ENCODE data around the gene GTSF1L.
"Not testable (repeated sequence)": the region's sequence is repeated elsewhere in the genome, so short reads cannot be mapped to it uniquely, and the experiment has no call there.

GTSF1L gene

GRCh38 chr20:43757888-43758287 is 31.1 kb upstream of the GTSF1L start:
- not testable (repeated sequence) for H2AFZ ChIP-seq (ENCODE audit: low read length, unreplicated experiment); H3K79me2 ChIP-seq (ENCODE audit: control insufficient read depth, insufficient read depth, low read length, unreplicated experiment); H3K36me3 ChIP-seq (ENCODE audit: insufficient read depth, low read length); H3K27ac ChIP-seq (ENCODE audit: low read depth, low read length); H3K4me3 ChIP-seq (ENCODE audit: low read depth, low read length); H3K27me3 ChIP-seq (ENCODE audit: insufficient read depth, low read length); H3K4me1 ChIP-seq (ENCODE audit: control insufficient read depth, insufficient read depth, low read length, unreplicated experiment)

- Histone ChIP-seq H3K4me3 (ENCODE audit: low read depth, low read length) (no peak overlapping the region), H3K4me1 (ENCODE audit: control insufficient read depth, insufficient read depth, low read length, unreplicated experiment) (peaks cover 14% of the 10 kb centered on the region), H2AFZ (ENCODE audit: low read length, unreplicated experiment) (no peak overlapping the region), H3K27ac (ENCODE audit: low read depth, low read length) (no peak overlapping the region), H3K79me2 (ENCODE audit: control insufficient read depth, insufficient read depth, low read length, unreplicated experiment) (no peaks in the 10 kb centered on the region), H3K27me3 (ENCODE audit: insufficient read depth, low read length) (peaks cover 8% of the 10 kb centered on the region), H3K36me3 (ENCODE audit: insufficient read depth, low read length) (no peaks in the 10 kb centered on the region)
Observed at GRCh38 chr20:43755851-43756250, 29.0 kb upstream of the GTSF1L start.

DNA sequence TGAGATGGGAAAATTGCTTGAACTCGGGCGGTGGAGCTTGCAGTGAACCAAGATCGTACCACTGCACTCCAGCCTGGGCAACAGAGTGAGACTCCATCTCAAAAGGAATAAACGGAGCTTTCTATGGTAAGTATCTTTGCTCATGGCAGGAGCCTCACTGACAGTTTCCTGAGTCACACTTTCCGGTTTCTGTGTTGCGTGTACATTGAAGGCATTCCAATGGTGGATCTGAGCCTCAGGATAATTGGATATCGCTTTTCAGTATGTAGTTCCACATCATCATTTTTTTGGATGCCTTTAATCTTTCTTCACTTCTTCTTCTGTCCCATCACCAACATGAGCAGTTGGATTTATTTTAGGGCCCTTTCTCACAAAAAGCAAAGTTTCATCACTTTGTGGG is 28.6 kb upstream of the GTSF1L start:
- Histone ChIP-seq H3K27ac (ENCODE audit: low read depth, low read length) (no peak overlapping the region), H3K79me2 (ENCODE audit: control insufficient read depth, insufficient read depth, low read length, unreplicated experiment) (no peaks in the 10 kb centered on the region), H2AFZ (ENCODE audit: low read length, unreplicated experiment) (no peak overlapping the region), H3K4me3 (ENCODE audit: low read depth, low read length) (no peak overlapping the region), H3K27me3 (ENCODE audit: insufficient read depth, low read length) (peaks cover 8% of the 10 kb centered on the region), H3K4me1 (ENCODE audit: control insufficient read depth, insufficient read depth, low read length, unreplicated experiment) (peaks cover 16% of the 10 kb centered on the region), H3K36me3 (ENCODE audit: insufficient read depth, low read length) (no peaks in the 10 kb centered on the region)

DNA sequence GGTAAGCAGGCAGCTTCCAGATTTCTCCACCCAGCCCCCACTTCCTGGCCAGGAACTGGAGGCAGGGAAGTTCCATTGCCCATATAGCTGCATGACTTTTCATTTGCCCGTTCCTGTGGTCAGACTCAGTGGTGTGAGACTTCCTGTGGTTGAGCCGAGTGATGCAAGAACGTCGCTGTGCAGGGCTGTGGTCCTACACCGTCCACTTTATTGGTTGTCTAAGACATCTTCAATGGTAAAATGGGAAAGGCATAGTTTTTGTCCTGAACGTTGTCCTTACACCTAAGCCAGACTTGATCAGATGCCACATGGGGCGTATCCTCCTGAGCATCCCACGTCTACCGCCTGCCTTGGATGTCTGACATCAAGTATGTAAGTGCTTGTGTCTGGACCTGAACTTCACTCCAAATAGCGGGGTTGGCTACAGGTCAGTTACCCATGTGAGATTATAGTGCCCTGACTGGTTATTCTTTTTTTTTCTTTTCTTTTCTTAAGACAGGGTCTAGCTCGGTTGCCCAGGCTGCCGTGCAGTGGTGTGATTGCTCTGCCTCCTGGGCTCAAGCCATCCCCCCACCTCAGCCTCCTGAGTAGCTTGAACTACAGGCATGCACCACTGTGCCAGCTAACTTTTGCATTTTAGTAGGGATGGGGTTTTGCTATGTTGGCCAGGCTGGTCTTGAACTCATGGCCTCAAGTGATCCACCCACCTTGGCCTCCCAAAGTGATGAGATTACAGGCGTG is 25.9 kb upstream of the GTSF1L start:
- H3K36me3 ChIP-seq (ENCODE audit: insufficient read depth, low read length) = no peaks in the 10 kb centered on the region
- no peak overlapping the region for H2AFZ ChIP-seq (ENCODE audit: low read length, unreplicated experiment)
- peaks cover 16% of the 10 kb centered on the region for H3K4me1 ChIP-seq (ENCODE audit: control insufficient read depth, insufficient read depth, low read length, unreplicated experiment)
- no peak overlapping the region for H3K4me3 ChIP-seq (ENCODE audit: low read depth, low read length)
- H3K27me3 ChIP-seq (ENCODE audit: insufficient read depth, low read length) = no peaks in the 10 kb centered on the region
- no peaks in the 10 kb centered on the region for H3K79me2 ChIP-seq (ENCODE audit: control insufficient read depth, insufficient read depth, low read length, unreplicated experiment)
- H3K27ac ChIP-seq (ENCODE audit: low read depth, low read length) = peak overlapping the region; percentile 24; the same call in 1 of the 2 replicates

- no peak overlapping the region for H3K4me3 ChIP-seq (ENCODE audit: low read depth, low read length)
- H3K36me3 ChIP-seq (ENCODE audit: insufficient read depth, low read length) = no peaks in the 10 kb centered on the region
- peaks cover 16% of the 10 kb centered on the region for H3K4me1 ChIP-seq (ENCODE audit: control insufficient read depth, insufficient read depth, low read length, unreplicated experiment)
- H2AFZ ChIP-seq (ENCODE audit: low read length, unreplicated experiment) = no peak overlapping the region
- H3K27me3 ChIP-seq (ENCODE audit: insufficient read depth, low read length) = no peaks in the 10 kb centered on the region
- peak overlapping the region; percentile 24; the same call in 1 of the 2 replicates for H3K27ac ChIP-seq (ENCODE audit: low read depth, low read length)
- no peaks in the 10 kb centered on the region for H3K79me2 ChIP-seq (ENCODE audit: control insufficient read depth, insufficient read depth, low read length, unreplicated experiment)
Observed at GRCh38 chr20:43752051-43752360, 25.2 kb upstream of the GTSF1L start.

DNA sequence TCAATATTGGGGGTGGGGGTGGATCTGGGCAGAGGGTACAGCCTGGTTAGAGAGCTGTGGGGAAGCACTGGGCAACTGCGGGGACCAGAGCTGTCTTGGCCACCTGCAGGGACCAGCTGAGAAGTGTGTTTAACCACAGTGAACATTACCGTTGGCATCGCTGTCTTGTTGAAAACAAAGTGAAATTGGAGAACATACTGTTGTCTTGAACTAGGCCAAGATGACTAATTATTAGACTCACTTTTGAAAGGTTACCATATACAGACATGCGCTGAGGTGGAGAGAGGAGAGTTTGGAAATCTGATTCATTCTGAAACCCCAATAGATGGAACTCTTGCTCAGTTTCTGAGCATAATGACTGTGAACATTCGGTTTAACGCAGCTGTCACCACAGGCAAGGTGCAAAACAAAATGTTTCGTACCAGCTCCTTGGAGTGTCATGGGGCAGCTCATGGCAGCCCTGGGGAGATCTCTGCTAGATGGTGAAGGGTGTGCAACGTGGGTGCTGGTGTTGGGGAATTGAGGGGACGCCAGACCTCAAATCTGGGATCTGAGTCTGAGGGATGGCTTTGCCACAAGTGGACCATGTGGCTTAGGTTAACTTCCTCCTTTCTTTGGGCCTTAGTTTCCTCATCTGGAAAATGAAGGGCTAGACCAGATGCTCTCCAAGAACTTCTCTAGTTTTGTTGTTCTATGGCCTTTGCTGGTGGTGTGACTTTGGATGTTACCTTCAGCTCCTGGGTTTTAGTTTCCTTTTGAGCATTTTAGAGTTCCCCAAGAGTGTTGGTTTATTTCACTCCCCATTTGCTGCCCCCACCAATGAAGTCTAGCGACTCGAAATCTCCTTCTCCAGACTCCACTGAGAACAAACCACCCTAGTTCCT is 24.6 kb upstream of the GTSF1L start:
- H3K4me3 ChIP-seq (ENCODE audit: low read depth, low read length) = no peak overlapping the region
- no peaks in the 10 kb centered on the region for H3K36me3 ChIP-seq (ENCODE audit: insufficient read depth, low read length)
- H3K4me1 ChIP-seq (ENCODE audit: control insufficient read depth, insufficient read depth, low read length, unreplicated experiment) = peaks cover 20% of the 10 kb centered on the region
- no peak overlapping the region for H2AFZ ChIP-seq (ENCODE audit: low read length, unreplicated experiment)
- H3K27ac ChIP-seq (ENCODE audit: low read depth, low read length) = peak overlapping the region; percentile 18; the same call in 1 of the 2 replicates
- no peaks in the 10 kb centered on the region for H3K79me2 ChIP-seq (ENCODE audit: control insufficient read depth, insufficient read depth, low read length, unreplicated experiment)
- no peaks in the 10 kb centered on the region for H3K27me3 ChIP-seq (ENCODE audit: insufficient read depth, low read length)

DNA sequence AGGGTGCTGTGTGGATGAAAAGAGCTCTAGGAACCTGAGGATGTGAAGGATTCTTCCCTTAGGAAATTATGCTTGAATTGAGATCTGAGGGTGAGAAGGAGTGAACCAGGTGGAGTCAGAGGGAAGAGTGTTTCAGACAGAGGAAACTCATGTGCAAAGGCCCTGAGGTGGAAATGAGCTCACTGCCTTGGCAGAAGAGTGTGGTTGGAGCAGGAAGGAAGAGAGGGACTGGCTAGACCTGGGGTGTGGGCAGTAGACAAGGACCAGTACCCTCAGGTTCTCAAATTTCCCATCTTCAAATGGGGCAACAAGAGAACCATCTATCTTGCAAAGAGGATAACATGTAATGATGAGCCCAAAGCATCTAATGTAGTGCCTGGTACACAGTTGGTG is 24.0 kb upstream of the GTSF1L start:
- H3K27ac ChIP-seq (ENCODE audit: low read depth, low read length) = peak overlapping the region; percentile 18; the same call in 1 of the 2 replicates
- no peaks in the 10 kb centered on the region for H3K27me3 ChIP-seq (ENCODE audit: insufficient read depth, low read length)
- peaks cover 22% of the 10 kb centered on the region for H3K4me1 ChIP-seq (ENCODE audit: control insufficient read depth, insufficient read depth, low read length, unreplicated experiment)
- no peaks in the 10 kb centered on the region for H3K36me3 ChIP-seq (ENCODE audit: insufficient read depth, low read length)
- H3K79me2 ChIP-seq (ENCODE audit: control insufficient read depth, insufficient read depth, low read length, unreplicated experiment) = no peaks in the 10 kb centered on the region
- H2AFZ ChIP-seq (ENCODE audit: low read length, unreplicated experiment) = no peak overlapping the region
- no peak overlapping the region for H3K4me3 ChIP-seq (ENCODE audit: low read depth, low read length)

DNA sequence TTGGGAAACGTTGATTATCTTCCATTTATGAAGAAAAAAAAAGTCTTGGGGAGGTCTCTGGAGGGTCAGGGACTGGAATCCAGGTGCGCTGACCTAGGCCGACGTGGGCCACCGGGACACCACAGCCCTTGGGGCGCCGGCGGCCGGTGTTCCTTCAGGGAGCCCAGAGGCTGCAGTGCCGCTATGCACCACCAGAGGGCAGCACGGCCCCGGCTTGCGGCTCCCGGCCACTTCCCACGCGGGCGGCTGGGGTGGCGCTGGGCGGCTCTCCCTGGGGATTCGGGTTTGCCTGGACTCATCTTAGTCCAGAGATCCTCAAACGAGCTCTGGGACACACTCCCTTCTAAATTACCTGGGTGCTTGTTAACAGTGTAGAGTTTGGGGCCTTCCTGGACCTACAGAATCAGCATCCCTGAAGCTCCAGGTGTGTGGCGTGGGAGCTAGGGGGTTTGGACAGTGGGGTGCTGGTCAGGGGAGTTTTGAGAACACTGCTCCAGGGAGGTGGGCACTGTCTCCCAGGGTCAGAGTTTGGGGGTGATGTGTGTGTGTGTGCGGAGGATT is 23.0 kb upstream of the GTSF1L start:
- Histone ChIP-seq H2AFZ (ENCODE audit: low read length, unreplicated experiment) (no peak overlapping the region), H3K4me1 (ENCODE audit: control insufficient read depth, insufficient read depth, low read length, unreplicated experiment) (peaks cover 22% of the 10 kb centered on the region), H3K79me2 (ENCODE audit: control insufficient read depth, insufficient read depth, low read length, unreplicated experiment) (no peaks in the 10 kb centered on the region), H3K27me3 (ENCODE audit: insufficient read depth, low read length) (no peaks in the 10 kb centered on the region), H3K27ac (ENCODE audit: low read depth, low read length) (no peak overlapping the region), H3K36me3 (ENCODE audit: insufficient read depth, low read length) (no peaks in the 10 kb centered on the region), H3K4me3 (ENCODE audit: low read depth, low read length) (no peak overlapping the region)

DNA sequence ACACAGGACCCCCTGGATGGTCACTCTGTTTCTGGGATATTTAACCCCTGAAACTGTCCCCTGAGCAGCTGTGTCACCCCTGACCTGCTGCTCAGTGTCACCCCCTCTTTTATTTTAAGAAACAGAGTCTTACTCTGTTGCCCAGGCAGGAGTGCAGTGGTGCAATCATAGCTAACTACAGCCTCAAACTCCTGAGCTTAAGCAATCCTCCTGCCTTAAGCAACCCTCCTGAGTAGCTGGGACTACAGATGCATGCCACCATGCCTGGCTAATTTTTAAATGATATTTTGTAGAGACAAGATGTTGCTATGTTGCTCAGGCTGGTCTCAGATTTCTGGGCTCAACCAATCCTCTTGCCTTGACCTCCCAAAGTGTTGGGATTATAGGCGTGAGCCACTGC is 21.5 kb upstream of the GTSF1L start:
- no peak overlapping the region for H3K27ac ChIP-seq (ENCODE audit: low read depth, low read length)
- H3K4me1 ChIP-seq (ENCODE audit: control insufficient read depth, insufficient read depth, low read length, unreplicated experiment) = peaks cover 22% of the 10 kb centered on the region
- H3K79me2 ChIP-seq (ENCODE audit: control insufficient read depth, insufficient read depth, low read length, unreplicated experiment) = no peaks in the 10 kb centered on the region
- H2AFZ ChIP-seq (ENCODE audit: low read length, unreplicated experiment) = no peak overlapping the region
- no peaks in the 10 kb centered on the region for H3K36me3 ChIP-seq (ENCODE audit: insufficient read depth, low read length)
- H3K27me3 ChIP-seq (ENCODE audit: insufficient read depth, low read length) = 0 out of 2 replicates have a peak, but pooled peaks cover 3% of the 10 kb centered on the region
- no peak overlapping the region for H3K4me3 ChIP-seq (ENCODE audit: low read depth, low read length)

GRCh38 chr20:43746344-43747137 is 19.7 kb upstream of the GTSF1L start:
- H3K27ac ChIP-seq (ENCODE audit: low read depth, low read length) = no peak overlapping the region
- H3K4me3 ChIP-seq (ENCODE audit: low read depth, low read length) = no peak overlapping the region
- no peak overlapping the region for H2AFZ ChIP-seq (ENCODE audit: low read length, unreplicated experiment)
- H3K27me3 ChIP-seq (ENCODE audit: insufficient read depth, low read length) = peaks cover 6% of the 10 kb centered on the region; the same call in 1 of the 2 replicates
- no peaks in the 10 kb centered on the region for H3K79me2 ChIP-seq (ENCODE audit: control insufficient read depth, insufficient read depth, low read length, unreplicated experiment)
- H3K36me3 ChIP-seq (ENCODE audit: insufficient read depth, low read length) = no peaks in the 10 kb centered on the region
- peaks cover 13% of the 10 kb centered on the region for H3K4me1 ChIP-seq (ENCODE audit: control insufficient read depth, insufficient read depth, low read length, unreplicated experiment)

Data from ACC112 (cell line).